Stimulated activated CD4-positive, alpha-beta T cell treated with anti-CD3 and anti-CD28 coated beads, TNF-alpha, amount 100 ng/mL, for 1 hour (primary cell): Measurements from ENCODE around the gene FCER2.
"Not testable (repeated sequence)": the region's sequence is repeated elsewhere in the genome, so short reads cannot be mapped to it uniquely, and the experiment has no call there.

ENCODE experiments used
- DNase-seq, 3 donors: peaks; one replicate each; pipeline ENCODE4 v3.0.0-alpha.2; 2020; ENCODE audit warnings: low read depth in 3 of 3, low spot score in 1 of 3

FCER2 gene

GRCh38 chr19:7652061-7652641, 49.8 kb downstream of the FCER2 start:
- peak; percentile 66 to 89 (median 74) for DNase-seq

GRCh38 chr19:7650148-7650547, 51.8 kb downstream of the FCER2 start:
- no peak for DNase-seq

DNA sequence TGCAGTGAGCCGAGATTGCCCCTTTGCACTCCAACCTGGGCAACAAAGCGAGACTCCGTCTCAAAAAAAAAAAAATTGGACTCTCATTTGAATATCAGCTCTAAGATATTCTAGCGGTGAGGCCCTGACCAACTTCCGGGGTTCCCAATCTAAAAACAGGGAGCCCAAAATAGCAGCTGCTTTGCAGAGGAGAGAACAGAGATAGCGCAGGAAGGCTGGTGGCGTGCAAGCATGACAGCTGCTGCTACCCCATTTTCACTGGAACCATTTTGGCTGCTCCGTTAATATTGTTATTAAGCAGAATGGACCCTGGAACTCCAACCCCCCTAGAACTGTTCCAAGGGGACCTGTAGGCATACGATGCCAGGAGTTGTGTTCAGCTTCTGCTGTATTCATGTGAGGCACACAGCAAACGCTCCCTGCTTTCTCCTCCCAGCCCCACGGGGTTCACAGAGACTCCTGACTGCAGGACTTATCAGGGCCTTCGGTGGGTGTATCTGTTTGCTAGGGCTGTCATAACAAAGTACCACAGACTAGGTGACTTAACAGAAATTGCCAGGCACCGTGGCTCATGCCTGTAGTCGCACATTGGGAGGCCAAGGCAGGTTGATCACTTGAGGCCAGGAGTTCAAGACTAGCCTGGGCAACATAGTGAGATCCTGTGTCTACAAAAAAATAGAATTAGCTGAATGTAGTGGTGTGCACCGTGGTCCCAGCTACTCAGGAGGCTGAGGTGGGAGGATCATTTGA, 53.5 kb downstream of the FCER2 start:
- no peak for DNase-seq

DNA sequence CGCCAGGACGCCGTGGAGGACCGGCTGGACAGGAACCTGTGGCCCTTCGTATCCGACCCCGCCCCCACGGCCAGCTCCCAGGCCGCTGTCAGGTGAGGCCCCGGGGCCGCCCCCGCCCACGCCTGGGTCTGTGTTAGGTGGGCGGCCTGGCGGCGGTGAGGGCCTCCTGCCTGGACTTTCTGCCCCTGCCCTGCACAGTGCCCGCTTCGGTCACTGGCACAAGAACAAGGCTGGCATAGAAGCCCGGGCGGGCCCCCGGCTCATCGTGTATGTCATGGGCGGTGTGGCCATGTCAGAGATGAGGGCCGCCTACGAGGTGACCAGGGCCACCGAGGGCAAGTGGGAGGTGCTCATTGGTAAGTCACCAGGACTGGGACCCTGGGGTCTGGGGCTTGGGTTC, 54.8 kb downstream of the FCER2 start:
- DNase-seq, result no peak

- DNase-seq, result no peak
Measured at GRCh38 chr19:7646426-7646700, 55.6 kb downstream of the FCER2 start.

DNA sequence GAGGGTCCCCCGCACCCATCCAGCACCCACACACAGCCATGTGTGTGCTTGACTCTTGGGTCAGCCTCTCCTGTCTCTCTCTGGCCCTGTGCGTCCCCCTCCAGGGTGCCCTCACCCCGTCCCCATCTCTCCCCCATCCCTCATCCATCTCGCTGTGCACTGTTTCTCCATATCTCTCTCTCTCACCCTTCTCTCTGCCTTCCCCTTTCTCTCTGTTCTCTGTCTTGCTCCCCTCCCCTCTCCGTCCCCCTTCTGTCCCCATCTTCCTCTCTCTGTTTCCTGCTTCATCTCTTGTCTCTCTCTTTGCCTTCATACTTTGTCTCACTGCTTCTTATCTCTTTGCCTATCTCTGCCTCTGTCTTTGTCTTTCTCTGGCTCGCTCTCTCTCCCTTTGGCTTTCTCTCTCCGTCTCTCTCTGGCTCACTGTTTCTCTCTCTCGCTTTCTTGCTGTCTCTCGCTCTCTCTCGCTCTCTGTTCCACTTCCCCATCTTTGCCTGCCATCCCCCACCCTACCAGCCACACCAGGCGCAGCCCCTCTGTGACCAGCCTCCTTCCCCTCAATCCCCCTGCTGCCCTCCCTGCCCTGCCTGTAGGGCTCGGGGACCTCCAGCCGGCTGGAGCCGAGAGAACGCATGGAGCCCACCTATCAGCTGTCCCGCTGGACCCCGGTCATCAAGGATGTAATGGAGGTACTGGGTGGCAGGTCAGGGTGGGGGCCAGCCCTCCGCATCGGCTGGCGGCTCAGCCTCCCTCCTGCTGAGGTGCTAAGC, 56.1 kb downstream of the FCER2 start:
- no peak for DNase-seq

DNA sequence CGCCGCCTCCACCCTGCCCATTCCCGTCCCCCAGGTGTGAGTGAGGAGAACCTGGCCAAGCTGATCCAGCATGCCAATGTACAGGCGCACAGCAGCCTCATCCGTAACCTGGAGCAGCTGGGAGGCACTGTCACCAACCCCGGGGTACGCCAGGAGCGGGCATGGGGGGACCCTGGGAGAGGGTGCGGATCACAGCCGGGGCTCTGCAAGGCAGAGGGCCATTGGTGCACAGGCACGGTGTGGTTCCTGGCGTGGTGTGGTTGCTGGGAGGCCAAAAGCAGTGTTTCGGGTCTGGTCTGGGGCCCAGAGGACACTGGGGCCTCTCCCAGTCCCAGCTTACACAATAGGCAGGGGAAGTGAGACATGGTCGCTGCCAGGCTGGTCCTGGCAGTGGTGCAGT, 56.8 kb downstream of the FCER2 start:
- DNase-seq, result no peak

GRCh38 chr19:7644550-7644877, 57.4 kb downstream of the FCER2 start:
- DNase-seq, result no peak

DNA sequence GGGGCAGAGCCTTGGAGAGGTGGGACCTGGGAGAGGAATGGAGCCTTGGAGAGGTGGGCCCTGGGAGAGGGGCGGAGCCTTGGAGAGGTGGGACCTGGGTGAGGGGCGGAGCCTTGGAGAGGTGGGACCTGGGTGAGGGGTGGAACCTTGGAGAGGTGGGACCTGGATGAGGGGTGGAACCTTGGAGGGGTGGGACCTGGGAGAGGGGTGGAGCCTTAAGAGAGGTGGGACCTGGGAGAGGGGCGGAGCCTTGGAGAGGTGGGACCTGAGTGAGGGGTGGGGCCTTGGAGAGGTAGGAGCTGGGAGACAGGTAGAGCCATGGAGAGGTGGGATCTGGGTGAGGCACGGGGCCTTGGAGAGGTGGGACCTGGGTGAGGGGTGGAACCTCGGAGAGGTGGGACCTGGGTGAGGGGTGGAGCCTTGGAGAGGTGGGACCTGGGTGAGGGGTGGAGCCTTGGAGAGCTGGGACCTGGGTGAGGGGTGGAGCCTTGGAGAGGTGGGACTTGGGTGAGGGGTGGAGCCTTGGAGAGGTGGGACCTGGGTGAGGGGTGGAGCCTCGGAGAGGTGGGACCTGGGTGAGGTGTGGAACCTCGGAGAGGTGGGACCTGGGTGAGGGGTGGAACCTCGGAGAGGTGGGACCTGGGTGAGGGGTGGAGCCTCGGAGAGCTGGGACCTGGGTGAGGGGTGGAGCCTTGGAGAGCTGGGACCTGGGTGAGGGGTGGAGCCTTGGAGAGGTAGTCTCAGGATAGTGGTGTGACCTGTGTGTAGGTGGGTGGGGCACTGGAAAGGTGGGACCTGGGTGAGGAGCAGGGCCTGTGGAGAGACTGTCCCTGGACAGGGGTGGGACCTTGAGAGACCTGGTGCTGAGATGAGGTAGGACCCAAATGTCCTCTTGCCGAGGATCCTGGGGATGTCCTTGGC, 58.0 kb downstream of the FCER2 start:
- DNase-seq, result not testable (repeated sequence)

GRCh38 chr19:7643031-7643415, 58.9 kb downstream of the FCER2 start:
- no peak for DNase-seq

- DNase-seq, result no peak
Measured at GRCh38 chr19:7642295-7643030, 59.5 kb downstream of the FCER2 start.

DNA sequence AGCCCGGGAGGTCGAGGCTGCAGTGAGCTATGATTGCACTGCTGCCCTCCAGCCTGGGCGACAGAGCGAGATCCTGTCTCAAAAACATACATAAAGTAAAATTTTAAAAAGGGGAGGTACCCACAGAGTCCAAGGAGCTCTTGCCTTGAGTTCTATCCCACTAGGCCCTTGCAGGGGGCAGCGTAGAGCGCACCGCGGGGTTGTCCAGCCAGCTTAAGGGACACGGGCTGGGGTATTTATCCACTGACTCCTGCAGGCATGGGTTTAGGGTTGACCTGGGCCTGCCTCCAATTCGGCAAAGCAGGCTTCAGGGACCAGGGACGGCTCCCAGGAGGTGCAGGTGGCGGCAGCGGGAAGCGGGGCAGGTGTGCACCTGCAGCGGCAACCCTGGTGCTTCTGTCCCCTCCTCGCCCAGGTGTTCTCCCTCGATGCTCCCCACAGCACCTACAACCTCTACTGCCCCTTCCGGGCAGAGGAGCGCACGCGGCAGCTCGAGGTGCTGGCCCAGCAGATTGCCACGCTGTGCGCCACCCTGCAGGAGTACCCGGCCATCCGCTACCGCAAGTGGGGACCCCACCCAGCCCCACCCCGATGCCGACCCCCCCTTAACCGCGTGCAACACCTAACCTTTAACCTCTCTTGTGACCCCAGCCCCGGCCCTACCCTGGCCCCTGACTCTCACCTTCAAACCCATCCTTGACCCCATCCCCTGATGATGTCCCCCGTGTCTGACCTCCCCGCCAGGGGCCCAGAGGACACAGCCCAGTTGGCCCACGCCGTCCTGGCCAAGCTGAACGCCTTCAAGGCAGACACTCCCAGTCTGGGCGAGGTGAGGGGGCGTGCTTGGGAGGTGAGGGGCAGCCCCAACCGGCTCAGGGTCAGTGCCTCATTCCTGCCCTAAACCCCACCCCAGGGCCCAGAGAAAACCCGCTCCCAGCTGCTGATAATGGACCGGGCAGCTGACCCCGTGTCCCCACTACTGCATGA, 60.3 kb downstream of the FCER2 start:
- no peak for DNase-seq

- DNase-seq, result no peak
Measured at GRCh38 chr19:7640803-7641202, 61.1 kb downstream of the FCER2 start.

GRCh38 chr19:7639863-7640348, 62.0 kb downstream of the FCER2 start:
- DNase-seq, result no peak

GRCh38 chr19:7638802-7639465, 63.0 kb downstream of the FCER2 start:
- DNase-seq, result no peak
